ENCODE data around the gene S1PR2. TPM values are rescaled to one million over a fixed set of nuclear protein-coding genes. Genes with fewer than 3 reads are reported as not detected.

The S1PR2 gene
- 0.96 to 1.2 TPM (median 1.2 TPM) in 5 replicates for total RNA-seq (2022; extraction: Qiagen RNA extraction; ENCODE audit: low read depth)

GRCh38 chr19:10230861-10231611, at the start of gene S1PR2:
S1PR2 (minus strand) TSS chr19:10231331; CDS start chr19:10224905, 6,426 bp downstream.

GRCh38 chr19:10270616-10271394, 39.7 kb upstream of the S1PR2 start, which contains the start of gene ICAM1:
ICAM1 (plus strand) TSS chr19:10271120; CDS start chr19:10271160, 40 bp downstream.

GRCh38 chr19:10251792-10252694, 20.9 kb upstream of the S1PR2 start, which contains the start of gene MRPL4:
MRPL4 (plus strand) TSS chr19:10252214; CDS start chr19:10252254, 40 bp downstream.

GRCh38 chr19:10194500-10195198, 36.5 kb downstream of the S1PR2 start, which contains the start of gene DNMT1:
DNMT1 (minus strand) TSS chr19:10194953; CDS start chr19:10194899, 54 bp downstream.

Other genes starting within 250 kb of the S1PR2 start
- 3.5 to 5.4 TPM (median 3.6 TPM) in 5 replicates for gene COL5A3, start 220.8 kb downstream of the S1PR2 start, total RNA-seq (2022; extraction: Qiagen RNA extraction; ENCODE audit: low read depth)
- gene RDH8, start 217.8 kb downstream of the S1PR2 start, total RNA-seq (2022; extraction: Qiagen RNA extraction; ENCODE audit: low read depth), result 0.26 to 0.75 TPM (median 0.53 TPM) in 5 replicates
- gene SHFL, start 145.0 kb downstream of the S1PR2 start, total RNA-seq (2022; extraction: Qiagen RNA extraction; ENCODE audit: low read depth), result 6.0 to 9.3 TPM (median 8.2 TPM) in 5 replicates
- gene ANGPTL6, start 128.7 kb downstream of the S1PR2 start, total RNA-seq (2022; extraction: Qiagen RNA extraction; ENCODE audit: low read depth), result 0.05 to 0.14 TPM (median 0.12 TPM) in 3 of 5 replicates, not detected in the others
- 39.6 to 57.2 TPM (median 57.1 TPM) in 5 replicates for gene PPAN, start 125.0 kb downstream of the S1PR2 start, total RNA-seq (2022; extraction: Qiagen RNA extraction; ENCODE audit: low read depth)
- gene P2RY11, start 119.6 kb downstream of the S1PR2 start, total RNA-seq (2022; extraction: Qiagen RNA extraction; ENCODE audit: low read depth), result 5.8 to 13.1 TPM (median 7.6 TPM) in 5 replicates
- gene EIF3G, start 111.4 kb downstream of the S1PR2 start, total RNA-seq (2022; extraction: Qiagen RNA extraction; ENCODE audit: low read depth), result 161 to 180 TPM (median 166 TPM) in 5 replicates
- gene DNMT1, start 36.4 kb downstream of the S1PR2 start, total RNA-seq (2022; extraction: Qiagen RNA extraction; ENCODE audit: low read depth), result 51.3 to 66.7 TPM (median 64.7 TPM) in 5 replicates
- gene MRPL4, start 20.9 kb upstream of the S1PR2 start, total RNA-seq (2022; extraction: Qiagen RNA extraction; ENCODE audit: low read depth), result 59.0 to 78.7 TPM (median 77.4 TPM) in 5 replicates
- 4.2 to 6.4 TPM (median 5.1 TPM) in 5 replicates for gene ICAM1, start 39.8 kb upstream of the S1PR2 start, total RNA-seq (2022; extraction: Qiagen RNA extraction; ENCODE audit: low read depth)
- gene ICAM4, start 55.6 kb upstream of the S1PR2 start, total RNA-seq (2022; extraction: Qiagen RNA extraction; ENCODE audit: low read depth), result 0.10 to 0.12 TPM in 2 of 5 replicates, not detected in the others
- 0.42 to 1.2 TPM (median 0.78 TPM) in 5 replicates for gene ICAM5, start 58.6 kb upstream of the S1PR2 start, total RNA-seq (2022; extraction: Qiagen RNA extraction; ENCODE audit: low read depth)
- 1.2 to 4.1 TPM (median 1.8 TPM) in 5 replicates for gene ZGLP1, start 78.5 kb upstream of the S1PR2 start, total RNA-seq (2022; extraction: Qiagen RNA extraction; ENCODE audit: low read depth)
- gene FDX2, start 84.7 kb upstream of the S1PR2 start, total RNA-seq (2022; extraction: Qiagen RNA extraction; ENCODE audit: low read depth), result 22.1 to 41.4 TPM (median 33.1 TPM) in 5 replicates
- 19.7 to 31.8 TPM (median 26.2 TPM) in 5 replicates for gene RAVER1, start 102.2 kb upstream of the S1PR2 start, total RNA-seq (2022; extraction: Qiagen RNA extraction; ENCODE audit: low read depth)
- gene ICAM3, start 108.3 kb upstream of the S1PR2 start, total RNA-seq (2022; extraction: Qiagen RNA extraction; ENCODE audit: low read depth), result 6.5 to 11.4 TPM (median 8.8 TPM) in 5 replicates
- 25.9 to 44.4 TPM (median 43.3 TPM) in 5 replicates for gene TYK2, start 149.2 kb upstream of the S1PR2 start, total RNA-seq (2022; extraction: Qiagen RNA extraction; ENCODE audit: low read depth)
- 163 to 208 TPM (median 188 TPM) in 5 replicates for gene CDC37, start 172.2 kb upstream of the S1PR2 start, total RNA-seq (2022; extraction: Qiagen RNA extraction; ENCODE audit: low read depth)
- 4.2 to 5.2 TPM (median 4.2 TPM) in 5 replicates for gene PDE4A, start 189.2 kb upstream of the S1PR2 start, total RNA-seq (2022; extraction: Qiagen RNA extraction; ENCODE audit: low read depth)

All from A549 treated with RU486 at 1 μM for 4 hours (cell line).